MCF 10A (cell line): ENCODE measurements around the gene PUSL1. TPM values are rescaled to one million over a fixed set of nuclear protein-coding genes. Genes with fewer than 3 reads are reported as not detected.

Experiments
- BruUV-seq: library from RNA; stranded (reverse); fragments of 400-500 nt; replicated peaks from 2 replicates; lab custom pipeline; 2021; lab: Mats Ljungman, UMichigan
- CTCF ChIA-PET: fragments of 300-600 bp; sonication (Branson Sonifier 250); formaldehyde crosslinking; extraction: SDS; loops from one replicate; lab custom pipeline; 2021; ENCODE audit warnings: antibody characterized with exemption, inconsistent platforms; lab: Yijun Ruan, JAX
- POLR2A ChIA-PET: fragments of 300-600, 350-650 bp; sonication (Branson Sonifier 250); formaldehyde crosslinking; extraction: SDS; loops from one replicate; lab custom pipeline; 2020; ENCODE audit warnings: antibody characterized with exemption, inconsistent platforms; lab: Yijun Ruan, JAX
- DNase-seq: peaks from one replicate; pipeline ENCODE4 v3.0.0-alpha.2; 2018; ENCODE audit not compliant: unreplicated experiment
- H3K27ac Mint-ChIP-seq: one replicate; pipeline ENCODE4 v1.8.0; 2022; ENCODE audit warnings: mild to moderate bottlenecking, low read depth, mixed read lengths; ENCODE audit not compliant: unreplicated experiment
- H3K27me3 Mint-ChIP-seq: one replicate; pipeline ENCODE4 v1.8.0; 2022; ENCODE audit warnings: mixed read lengths; ENCODE audit not compliant: insufficient read depth, unreplicated experiment
- H3K36me3 Mint-ChIP-seq: one replicate; pipeline ENCODE4 v1.8.0; 2022; ENCODE audit warnings: mild to moderate bottlenecking, moderate library complexity, mixed read lengths; ENCODE audit not compliant: insufficient read depth, unreplicated experiment
- H3K4me1 Mint-ChIP-seq: one replicate; pipeline ENCODE4 v1.8.0; 2022; ENCODE audit warnings: mixed read lengths; ENCODE audit not compliant: insufficient read depth, unreplicated experiment
- H3K4me3 Mint-ChIP-seq: one replicate; pipeline ENCODE4 v1.8.0; 2022; ENCODE audit warnings: mild to moderate bottlenecking, moderate library complexity, mixed read lengths; ENCODE audit not compliant: unreplicated experiment
- H3K9me3 Mint-ChIP-seq: one replicate; pipeline ENCODE4 v1.8.0; 2022; ENCODE audit warnings: mixed read lengths; ENCODE audit not compliant: unreplicated experiment
- CTCF ChIP-seq: fragments of 200-600 bp; IDR thresholded peaks from one replicate; pipeline ENCODE4 v1.8.0; 2022; ENCODE audit warnings: antibody characterized with exemption, mild to moderate bottlenecking; ENCODE audit not compliant: unreplicated experiment
- intact Hi-C: fragments of 100-400 bp; cut with micrococcal nuclease; formaldehyde crosslinking; loops from 2 replicates; pipeline ENCODE4 v1.14.1; 2022
- total RNA-seq: library from RNA; stranded (reverse); gene quantifications from 2 replicates; pipeline ENCODE4 v1.2.3, GENCODE V29; 2022

PUSL1 gene
- total RNA-seq, 1 experiment from 2014 or later = 27.4 TPM

GRCh38 chr1:1347026-1347595, 38.7 kb downstream of the PUSL1 start:
- Mint-ChIP-seq H3K4me1 (peaks cover 13% of the 10 kb centered on the region), H3K9me3 (no peaks in the 10 kb centered on the region), H3K4me3 (peak overlapping the region; percentile 79), H3K27me3 (no peaks in the 10 kb centered on the region), H3K27ac (peak overlapping the region; percentile 84), H3K36me3 (peaks cover 16% of the 10 kb centered on the region)
- intact Hi-C loops = no loop called here
- POLR2A ChIA-PET = interaction anchor here (0.6 to 5.7 kb wide), 14 partner anchors 9 to 326 kb away, joined by 3 to 47 read pairs (median 5); partner anchors contain the start of genes AURKAIP1 and CCNL2
- BruUV-seq = no TSS peak
- no peak for DNase-seq
- no peak for TF ChIP-seq CTCF
- CTCF ChIA-PET = interaction anchor here (0.5 to 1.2 kb wide), 10 partner anchors 28 to 364 kb away, joined by 3 to 7 read pairs (median 4); partner anchors contain the start of gene AURKAIP1

GRCh38 chr1:1347663-1348419, 39.4 kb downstream of the PUSL1 start:
- peak; percentile 74 for DNase-seq
- BruUV-seq = TSS peak; percentile 28
- H3K4me3 Mint-ChIP-seq = peak overlapping the region; percentile 79
- peak overlapping the region; percentile 84 for H3K27ac Mint-ChIP-seq
- ChIA-PET POLR2A (interaction anchor here (0.7 to 5.7 kb wide), 18 partner anchors 10 to 327 kb away, joined by 3 to 47 read pairs (median 4); partner anchors contain the start of genes AURKAIP1 and CCNL2), CTCF (interaction anchor here (0.5 to 1.2 kb wide), 13 partner anchors 13 to 364 kb away, joined by 3 to 7 read pairs (median 3); partner anchors contain the start of gene AURKAIP1)
- H3K36me3 Mint-ChIP-seq = peaks cover 13% of the 10 kb centered on the region
- intact Hi-C loops = loop anchor here (1.0 kb wide), 1 partner anchor 40 kb away; the partner anchor contains the start of gene PUSL1
- no peaks in the 10 kb centered on the region for H3K27me3 Mint-ChIP-seq
- H3K9me3 Mint-ChIP-seq = no peaks in the 10 kb centered on the region
- TF ChIP-seq CTCF = no peak
- peaks cover 13% of the 10 kb centered on the region for H3K4me1 Mint-ChIP-seq

GRCh38 chr1:1348420-1349255, 40.2 kb downstream of the PUSL1 start:
- H3K27ac Mint-ChIP-seq = peak overlapping the region; percentile 84
- ChIA-PET CTCF (interaction anchor here (0.6 to 1.2 kb wide), 7 partner anchors 14 to 52 kb away, joined by 3 to 7 read pairs (median 3); partner anchors contain the start of gene AURKAIP1), POLR2A (interaction anchor here (0.7 to 5.7 kb wide), 12 partner anchors 11 to 328 kb away, joined by 3 to 47 read pairs (median 4); partner anchors contain the start of genes AURKAIP1 and CCNL2)
- H3K36me3 Mint-ChIP-seq = peaks cover 6% of the 10 kb centered on the region
- intact Hi-C loops = loop anchor here (1.0 kb wide), 1 partner anchor 40 kb away; the partner anchor contains the start of gene PUSL1
- H3K9me3 Mint-ChIP-seq = no peaks in the 10 kb centered on the region
- DNase-seq = no peak
- H3K27me3 Mint-ChIP-seq = no peaks in the 10 kb centered on the region
- BruUV-seq = no TSS peak
- H3K4me3 Mint-ChIP-seq = peak overlapping the region; percentile 79
- H3K4me1 Mint-ChIP-seq = peaks cover 13% of the 10 kb centered on the region
- TF ChIP-seq CTCF = no peak
